ENCODE measurements around the gene TSPAN9. TPM values are rescaled to one million over a fixed set of nuclear protein-coding genes. Genes with fewer than 3 reads are reported as not detected.

The TSPAN9 gene
- total and polyA plus RNA-seq, 4 experiments from 2014 or later: 0.67 to 0.84 TPM; not detected in 2

- H3K27me3 ChIP-seq (ENCODE audit: insufficient read depth, low read length): no peaks in the 10 kb centered on the region
- no peaks in the 10 kb centered on the region for H3K9me3 ChIP-seq (ENCODE audit: control insufficient read depth in 1 of 2, low read length in 2 of 2)
- no peaks in the 10 kb centered on the region for H3K4me1 ChIP-seq (ENCODE audit: insufficient read depth, low read length)
- H3K4me1 Mint-ChIP-seq: peaks cover 0 to 2% (median 0%) of the 10 kb centered on the region in 4 donors
- peaks cover 0 to 17% of the 10 kb centered on the region in 2 donors for H3K27me3 Mint-ChIP-seq
- no peaks in the 10 kb centered on the region for H3K36me3 Mint-ChIP-seq
- POLR2A ChIA-PET (ENCODE audit: partially characterized antibody): no interaction called here
- no peak overlapping the region for H3K4me3 ChIP-seq (ENCODE audit: low read length in 2 of 2)
- no peak overlapping the region for H3K27ac ChIP-seq (ENCODE audit: low read depth, low read length)
- no peak overlapping the region for H3K27ac Mint-ChIP-seq
- intact Hi-C loops (cut with micrococcal nuclease): no loop called here
- CTCF ChIA-PET (ENCODE audit: partially characterized antibody): interaction anchor here (1.3 kb wide), 1 partner anchor 132 kb away, joined by 3 read pairs; no protein-coding TSS in a partner anchor
- H3K36me3 ChIP-seq (ENCODE audit: insufficient read depth, low read length): no peaks in the 10 kb centered on the region
- H3K4me3 Mint-ChIP-seq: no peak overlapping the region
- no peak for DNase-seq
- H3K9me3 Mint-ChIP-seq: no peaks in the 10 kb centered on the region
Measured at GRCh38 chr12:3168223-3169221, 91.3 kb downstream of the TSPAN9 start.

- no peaks in the 10 kb centered on the region for H3K4me1 ChIP-seq (ENCODE audit: insufficient read depth, low read length)
- no peaks in the 10 kb centered on the region for H3K9me3 ChIP-seq (ENCODE audit: control insufficient read depth in 1 of 2, low read length in 2 of 2)
- Mint-ChIP-seq H3K9me3 (no peaks in the 10 kb centered on the region), H3K27ac (no peak overlapping the region), H3K4me3 (peak overlapping the region in 1 of 8 donors; percentile 34), H3K4me1 (peaks cover 0 to 2% (median 0%) of the 10 kb centered on the region in 4 donors), H3K27me3 (peaks cover 0 to 15% of the 10 kb centered on the region in 2 donors), H3K36me3 (no peaks in the 10 kb centered on the region)
- ChIA-PET POLR2A (ENCODE audit: partially characterized antibody) (no interaction called here), CTCF (ENCODE audit: partially characterized antibody) (no interaction called here)
- DNase-seq: no peak
- no peak overlapping the region for H3K4me3 ChIP-seq (ENCODE audit: low read length in 2 of 2)
- H3K36me3 ChIP-seq (ENCODE audit: insufficient read depth, low read length): no peaks in the 10 kb centered on the region
- intact Hi-C loops (cut with micrococcal nuclease): no loop called here
- H3K27ac ChIP-seq (ENCODE audit: low read depth, low read length): no peak overlapping the region
- H3K27me3 ChIP-seq (ENCODE audit: insufficient read depth, low read length): no peaks in the 10 kb centered on the region
Measured at GRCh38 chr12:3170423-3171194, 93.4 kb downstream of the TSPAN9 start.

GRCh38 chr12:3171195-3171591 is 94.0 kb downstream of the TSPAN9 start:
- POLR2A ChIA-PET (ENCODE audit: partially characterized antibody): no interaction called here

GRCh38 chr12:3172124-3173007 is 95.2 kb downstream of the TSPAN9 start:
- Histone ChIP-seq H3K27ac (ENCODE audit: low read depth, low read length) (no peak overlapping the region), H3K27me3 (ENCODE audit: insufficient read depth, low read length) (no peaks in the 10 kb centered on the region), H3K36me3 (ENCODE audit: insufficient read depth, low read length) (no peaks in the 10 kb centered on the region), H3K4me1 (ENCODE audit: insufficient read depth, low read length) (no peaks in the 10 kb centered on the region), H3K9me3 (ENCODE audit: control insufficient read depth in 1 of 2, low read length in 2 of 2) (no peaks in the 10 kb centered on the region), H3K4me3 (ENCODE audit: low read length in 2 of 2) (no peak overlapping the region)
- DNase-seq: no peak
- intact Hi-C loops (cut with micrococcal nuclease): no loop called here
- H3K4me1 Mint-ChIP-seq: peaks cover 0 to 2% (median 0%) of the 10 kb centered on the region in 4 donors
- ChIA-PET CTCF (ENCODE audit: partially characterized antibody) (no interaction called here), POLR2A (ENCODE audit: partially characterized antibody) (no interaction called here)
- H3K9me3 Mint-ChIP-seq: no peaks in the 10 kb centered on the region
- H3K27me3 Mint-ChIP-seq: peaks cover 0 to 13% of the 10 kb centered on the region in 2 donors
- H3K4me3 Mint-ChIP-seq: no peak overlapping the region
- H3K36me3 Mint-ChIP-seq: no peaks in the 10 kb centered on the region
- no peak overlapping the region for H3K27ac Mint-ChIP-seq

More at GRCh38 chr12:3171195-3171591, 94.0 kb downstream of the TSPAN9 start:
- Mint-ChIP-seq H3K27me3 (peaks cover 0 to 15% of the 10 kb centered on the region in 2 donors), H3K9me3 (no peaks in the 10 kb centered on the region), H3K27ac (no peak overlapping the region), H3K4me1 (peaks cover 0 to 2% (median 0%) of the 10 kb centered on the region in 4 donors), H3K36me3 (no peaks in the 10 kb centered on the region), H3K4me3 (no peak overlapping the region)
- H3K27ac ChIP-seq (ENCODE audit: low read depth, low read length): no peak overlapping the region
- no peaks in the 10 kb centered on the region for H3K36me3 ChIP-seq (ENCODE audit: insufficient read depth, low read length)
- no peak for DNase-seq
- no peaks in the 10 kb centered on the region for H3K27me3 ChIP-seq (ENCODE audit: insufficient read depth, low read length)
- CTCF ChIA-PET (ENCODE audit: partially characterized antibody): no interaction called here
- intact Hi-C loops (cut with micrococcal nuclease): no loop called here
- no peaks in the 10 kb centered on the region for H3K9me3 ChIP-seq (ENCODE audit: control insufficient read depth in 1 of 2, low read length in 2 of 2)
- H3K4me3 ChIP-seq (ENCODE audit: low read length in 2 of 2): no peak overlapping the region
- H3K4me1 ChIP-seq (ENCODE audit: insufficient read depth, low read length): no peaks in the 10 kb centered on the region

- intact Hi-C loops (cut with micrococcal nuclease): no loop called here
- Histone ChIP-seq H3K9me3 (ENCODE audit: control insufficient read depth in 1 of 2, low read length in 2 of 2) (no peaks in the 10 kb centered on the region), H3K36me3 (ENCODE audit: insufficient read depth, low read length) (no peaks in the 10 kb centered on the region), H3K4me3 (ENCODE audit: low read length in 2 of 2) (no peak overlapping the region), H3K27ac (ENCODE audit: low read depth, low read length) (no peak overlapping the region), H3K4me1 (ENCODE audit: insufficient read depth, low read length) (no peaks in the 10 kb centered on the region), H3K27me3 (ENCODE audit: insufficient read depth, low read length) (no peaks in the 10 kb centered on the region)
- H3K9me3 Mint-ChIP-seq: no peaks in the 10 kb centered on the region
- DNase-seq: no peak
- ChIA-PET POLR2A (ENCODE audit: partially characterized antibody) (no interaction called here), CTCF (ENCODE audit: partially characterized antibody) (no interaction called here)
- H3K27ac Mint-ChIP-seq: no peak overlapping the region
- peaks cover 0 to 2% (median 0%) of the 10 kb centered on the region in 4 donors for H3K4me1 Mint-ChIP-seq
- H3K27me3 Mint-ChIP-seq: peaks cover 0 to 14% of the 10 kb centered on the region in 2 donors
- H3K36me3 Mint-ChIP-seq: no peaks in the 10 kb centered on the region
- no peak overlapping the region for H3K4me3 Mint-ChIP-seq
Measured at GRCh38 chr12:3173008-3173553, 95.9 kb downstream of the TSPAN9 start.

GRCh38 chr12:3173912-3174311 is 96.7 kb downstream of the TSPAN9 start:
- POLR2A ChIA-PET (ENCODE audit: partially characterized antibody): no interaction called here
- no peaks in the 10 kb centered on the region for H3K27me3 ChIP-seq (ENCODE audit: insufficient read depth, low read length)
- intact Hi-C loops (cut with micrococcal nuclease): no loop called here
- Mint-ChIP-seq H3K36me3 (no peaks in the 10 kb centered on the region), H3K9me3 (no peaks in the 10 kb centered on the region), H3K27ac (no peak overlapping the region), H3K4me3 (no peak overlapping the region), H3K27me3 (peaks cover 5 to 19% of the 10 kb centered on the region in 2 donors), H3K4me1 (peaks cover 0 to 2% (median 0%) of the 10 kb centered on the region in 4 donors)
- H3K27ac ChIP-seq (ENCODE audit: low read depth, low read length): no peak overlapping the region
- no peaks in the 10 kb centered on the region for H3K36me3 ChIP-seq (ENCODE audit: insufficient read depth, low read length)
- DNase-seq: no peak
- H3K9me3 ChIP-seq (ENCODE audit: control insufficient read depth in 1 of 2, low read length in 2 of 2): no peaks in the 10 kb centered on the region
- CTCF ChIA-PET (ENCODE audit: partially characterized antibody): no interaction called here
- no peaks in the 10 kb centered on the region for H3K4me1 ChIP-seq (ENCODE audit: insufficient read depth, low read length)
- no peak overlapping the region for H3K4me3 ChIP-seq (ENCODE audit: low read length in 2 of 2)
